Ishikawa (cell line): ENCODE measurements around the gene SLC35F2.
A peak's percentile ranks its signal among the peaks of the same experiment; 100 is the strongest.

Experiments used
- CEBPB ChIP-seq: IDR thresholded peaks from 2 replicates; pipeline ENCODE4 v1.6.1; 2012
- CREB1 ChIP-seq: IDR thresholded peaks from 2 replicates; pipeline ENCODE4 v1.6.1; 2012; ENCODE audit warnings: low read depth
- EGR1 ChIP-seq: IDR thresholded peaks from 2 replicates; pipeline ENCODE4 v1.6.1; 2012
- EP300 ChIP-seq: IDR thresholded peaks from 2 replicates; pipeline ENCODE4 v1.6.1; 2012; ENCODE audit warnings: borderline replicate concordance
- FOXM1 ChIP-seq: IDR thresholded peaks from 2 replicates; pipeline ENCODE4 v1.6.1; 2012; ENCODE audit warnings: low read depth, borderline replicate concordance
- MAX ChIP-seq: IDR thresholded peaks from 2 replicates; pipeline ENCODE4 v1.6.1; 2012
- NFIC ChIP-seq: IDR thresholded peaks from 2 replicates; pipeline ENCODE4 v1.6.1; 2012
- RAD21 ChIP-seq: IDR thresholded peaks from 2 replicates; pipeline ENCODE4 v1.6.1; 2012; ENCODE audit warnings: low read depth
- REST ChIP-seq: IDR thresholded peaks from 2 replicates; pipeline ENCODE4 v1.6.1; 2012; ENCODE audit warnings: low read depth, mild to moderate bottlenecking
- TAF1 ChIP-seq: IDR thresholded peaks from 2 replicates; pipeline ENCODE4 v1.6.1; 2012; ENCODE audit warnings: low read depth, mild to moderate bottlenecking
- TCF12 ChIP-seq: IDR thresholded peaks from 2 replicates; pipeline ENCODE4 v1.6.1; 2012; ENCODE audit warnings: low read depth
- TEAD4 ChIP-seq: IDR thresholded peaks from 2 replicates; pipeline ENCODE4 v1.6.1; 2012
- USF1 ChIP-seq: IDR thresholded peaks from 2 replicates; pipeline ENCODE4 v1.6.1; 2012
- YY1 ChIP-seq: IDR thresholded peaks from 2 replicates; pipeline ENCODE4 v1.6.1; 2012; ENCODE audit warnings: low read depth
- ZBTB7A ChIP-seq: IDR thresholded peaks from 2 replicates; pipeline ENCODE4 v1.6.1; 2012; ENCODE audit warnings: low read depth

Gene SLC35F2

GRCh38 chr11:107858217-107859070 lies at the start of gene SLC35F2:
Gene SLC35F2 (minus strand): TSS chr11:107858787. CDS start chr11:107858767, 20 bp downstream.
- TF ChIP-seq YY1 (peak; percentile 18; the same call in 1 of the 2 replicates), TEAD4 (no peak), TCF12 (no peak), REST (no peak), CREB1 (no peak), ZBTB7A (peak; percentile 78; the same call in 1 of the 2 replicates), FOXM1 (no peak), TAF1 (peak; percentile 69), RAD21 (no peak; the same call in 1 of the 2 replicates), MAX (peak; percentile 96), EGR1 (peak; percentile 46; the same call in 1 of the 2 replicates), USF1 (peak; percentile 52; the same call in 1 of the 2 replicates)

- TF ChIP-seq FOXM1 (no peak), MAX (no peak), TEAD4 (no peak), EP300 (no peak)
Observed at GRCh38 chr11:107908211-107908610, 49.6 kb upstream of the SLC35F2 start.

GRCh38 chr11:107898270-107898669 lies 39.7 kb upstream of the SLC35F2 start:
- TF ChIP-seq RAD21 (peak; percentile 90), TEAD4 (no peak)

GRCh38 chr11:107882095-107882820 lies 23.7 kb upstream of the SLC35F2 start:
- TF ChIP-seq RAD21 (no peak), NFIC (peak; percentile 53; the same call in 1 of the 2 replicates)

- no peak for TF ChIP-seq TAF1
- TF ChIP-seq EGR1 = no peak
- no peak for TF ChIP-seq USF1
- TF ChIP-seq EP300 = no peak
- no peak for TF ChIP-seq ZBTB7A
- TF ChIP-seq CEBPB = no peak
- no peak for TF ChIP-seq YY1
- TF ChIP-seq TEAD4 = no peak
- TF ChIP-seq FOXM1 = no peak
- no peak for TF ChIP-seq TCF12
- no peak for TF ChIP-seq MAX
- TF ChIP-seq NFIC = no peak
- no peak for TF ChIP-seq RAD21
- no peak for TF ChIP-seq CREB1
- TF ChIP-seq REST = no peak
Observed at GRCh38 chr11:107876141-107876540, 17.6 kb upstream of the SLC35F2 start.

GRCh38 chr11:107864591-107864990 lies 6.0 kb upstream of the SLC35F2 start:
- TF ChIP-seq REST (no peak), ZBTB7A (no peak), YY1 (no peak), TEAD4 (no peak)
